Progenitor cell of endocrine pancreas (in vitro differentiated cells): ENCODE measurements around the gene TPPP3. TPM values are rescaled to one million over a fixed set of nuclear protein-coding genes. Genes with fewer than 3 reads are reported as not detected.

ENCODE experiments used
- DNase-seq: peaks from one replicate; pipeline ENCODE4 v3.0.0; 2021; ENCODE audit warnings: low spot score; ENCODE audit not compliant: unreplicated experiment
- H3K27ac Mint-ChIP-seq: 2 replicates; pipeline ENCODE4 v1.8.0; 2021; ENCODE audit warnings: mild to moderate bottlenecking, moderate library complexity, mixed read lengths
- H3K27me3 Mint-ChIP-seq: 2 replicates; pipeline ENCODE4 v1.8.0; 2021; ENCODE audit warnings: mixed read lengths
- H3K36me3 Mint-ChIP-seq: 2 replicates; pipeline ENCODE4 v1.8.0; 2022; ENCODE audit warnings: mixed read lengths; ENCODE audit not compliant: insufficient read depth
- H3K4me1 Mint-ChIP-seq: 2 replicates; pipeline ENCODE4 v1.8.0; 2021; ENCODE audit warnings: low read depth, mixed read lengths
- H3K4me3 Mint-ChIP-seq: 2 replicates; pipeline ENCODE4 v1.8.0; 2021; ENCODE audit warnings: low read depth, mild to moderate bottlenecking, moderate library complexity, mixed read lengths
- H3K9me3 Mint-ChIP-seq: 2 replicates; pipeline ENCODE4 v1.8.0; 2021; ENCODE audit warnings: low read depth, mixed read lengths
- total RNA-seq: library from RNA; stranded (reverse); gene quantifications from 2 replicates; pipeline ENCODE4 v1.2.1, GENCODE V29; 2021
- TF ChIP-seq, protein P1 (sequence below): fragments of 200-600 bp; sonication (generic); IDR thresholded peaks from one replicate; pipeline ENCODE4 v1.5.0; 2021; ENCODE audit warnings: antibody characterized with exemption, mild to moderate bottlenecking; ENCODE audit not compliant: unreplicated experiment

Gene TPPP3
- total RNA-seq, 1 donor from 2014 or later: 17.5 TPM

DNA sequence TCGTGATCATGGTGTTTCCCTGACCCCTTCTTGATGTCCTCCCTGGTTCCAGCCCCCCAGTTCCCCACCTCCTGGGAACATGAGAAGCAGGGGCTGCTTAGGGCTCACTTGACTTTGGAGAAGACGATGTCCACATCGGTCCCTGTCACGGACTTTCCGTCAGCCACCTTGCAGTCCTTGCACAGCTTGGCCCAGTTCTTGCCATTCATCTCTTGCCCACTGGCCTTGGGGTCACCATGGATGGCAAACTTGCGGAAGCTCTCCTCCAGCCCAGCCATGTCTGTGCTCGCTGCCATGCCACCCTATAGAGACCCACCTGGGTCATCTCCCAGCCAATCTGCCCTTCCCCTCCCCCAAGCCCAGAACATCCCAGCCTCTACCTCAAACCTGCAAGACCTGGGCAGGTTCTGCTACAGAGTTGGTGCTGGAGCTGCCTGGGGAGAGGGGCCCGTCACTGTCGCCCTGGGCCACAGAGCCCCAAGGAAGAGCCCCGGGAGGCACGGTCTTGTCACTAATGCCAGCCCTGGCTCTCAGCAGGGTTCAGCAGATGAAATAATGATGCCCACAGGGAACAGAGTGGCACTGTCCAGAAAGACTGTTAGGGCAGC, 2.4 kb downstream of the TPPP3 start:
- H3K4me1 Mint-ChIP-seq: peaks cover 10% of the 10 kb centered on the region
- H3K4me3 Mint-ChIP-seq: no peak overlapping the region
- no peaks in the 10 kb centered on the region for H3K9me3 Mint-ChIP-seq
- H3K27me3 Mint-ChIP-seq: peaks cover 35% of the 10 kb centered on the region
- DNase-seq: no peak
- H3K27ac Mint-ChIP-seq: no peak overlapping the region
- TF ChIP-seq, protein P1, sequence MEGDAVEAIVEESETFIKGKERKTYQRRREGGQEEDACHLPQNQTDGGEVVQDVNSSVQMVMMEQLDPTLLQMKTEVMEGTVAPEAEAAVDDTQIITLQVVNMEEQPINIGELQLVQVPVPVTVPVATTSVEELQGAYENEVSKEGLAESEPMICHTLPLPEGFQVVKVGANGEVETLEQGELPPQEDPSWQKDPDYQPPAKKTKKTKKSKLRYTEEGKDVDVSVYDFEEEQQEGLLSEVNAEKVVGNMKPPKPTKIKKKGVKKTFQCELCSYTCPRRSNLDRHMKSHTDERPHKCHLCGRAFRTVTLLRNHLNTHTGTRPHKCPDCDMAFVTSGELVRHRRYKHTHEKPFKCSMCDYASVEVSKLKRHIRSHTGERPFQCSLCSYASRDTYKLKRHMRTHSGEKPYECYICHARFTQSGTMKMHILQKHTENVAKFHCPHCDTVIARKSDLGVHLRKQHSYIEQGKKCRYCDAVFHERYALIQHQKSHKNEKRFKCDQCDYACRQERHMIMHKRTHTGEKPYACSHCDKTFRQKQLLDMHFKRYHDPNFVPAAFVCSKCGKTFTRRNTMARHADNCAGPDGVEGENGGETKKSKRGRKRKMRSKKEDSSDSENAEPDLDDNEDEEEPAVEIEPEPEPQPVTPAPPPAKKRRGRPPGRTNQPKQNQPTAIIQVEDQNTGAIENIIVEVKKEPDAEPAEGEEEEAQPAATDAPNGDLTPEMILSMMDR: no peak
- H3K36me3 Mint-ChIP-seq: peaks cover 1% of the 10 kb centered on the region

DNA sequence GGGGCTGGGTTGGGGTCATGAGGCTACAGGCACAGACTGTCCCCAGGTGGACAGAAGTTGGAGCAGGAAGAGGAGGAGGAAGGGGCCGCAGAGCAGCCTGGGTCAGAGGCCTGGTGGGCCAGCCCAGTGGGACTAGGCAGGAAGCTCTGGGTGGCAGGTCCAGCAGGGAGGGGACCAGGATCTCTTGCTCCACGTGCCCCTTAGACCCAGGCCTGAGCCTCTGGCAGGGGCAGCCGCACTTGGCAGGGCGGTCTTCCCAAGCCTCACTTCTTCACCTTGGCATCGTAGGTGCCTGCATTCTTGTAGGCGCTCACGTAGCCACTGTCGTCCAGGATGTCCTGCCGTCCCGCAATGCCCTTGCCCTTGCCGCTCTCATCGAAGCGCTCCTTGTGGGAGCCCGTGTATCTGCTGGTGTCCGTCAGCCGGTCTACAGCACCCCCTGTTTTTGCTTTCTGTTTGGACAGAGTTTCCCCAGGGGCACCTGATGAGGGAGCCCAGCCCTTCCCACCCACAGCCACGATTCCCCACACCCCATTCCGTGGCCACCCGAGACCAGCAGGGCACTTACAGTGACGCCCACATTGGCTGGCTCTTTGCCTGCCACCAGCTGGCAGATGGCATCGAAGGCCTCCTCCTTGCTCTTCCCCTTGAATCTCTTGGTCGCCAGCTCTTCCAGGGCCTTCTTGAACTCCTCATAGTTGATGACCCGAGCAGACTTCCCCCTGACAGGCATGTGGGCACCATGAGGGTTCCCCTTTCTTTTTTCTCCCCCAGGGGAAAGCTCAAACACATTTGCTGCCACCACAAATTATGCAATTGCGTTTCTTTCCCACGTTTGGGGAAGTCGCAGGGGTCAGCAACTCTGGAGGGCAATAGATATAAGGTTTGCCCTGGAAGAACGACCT, 3.1 kb downstream of the TPPP3 start:
- no peaks in the 10 kb centered on the region for H3K9me3 Mint-ChIP-seq
- H3K27me3 Mint-ChIP-seq: peaks cover 38% of the 10 kb centered on the region
- peaks cover 1% of the 10 kb centered on the region for H3K36me3 Mint-ChIP-seq
- no peak overlapping the region for H3K27ac Mint-ChIP-seq
- TF ChIP-seq, protein P1: no peak
- no peak overlapping the region for H3K4me3 Mint-ChIP-seq
- no peak for DNase-seq
- peaks cover 8% of the 10 kb centered on the region for H3K4me1 Mint-ChIP-seq

- Mint-ChIP-seq H3K4me1 (peaks cover 4% of the 10 kb centered on the region), H3K36me3 (peaks cover 1% of the 10 kb centered on the region), H3K9me3 (no peaks in the 10 kb centered on the region), H3K27ac (no peak overlapping the region), H3K27me3 (peaks cover 35% of the 10 kb centered on the region), H3K4me3 (no peak overlapping the region)
- DNase-seq: no peak
- TF ChIP-seq, protein P1: no peak
Measured at GRCh38 chr16:67388591-67388990, 4.7 kb downstream of the TPPP3 start.

GRCh38 chr16:67388191-67388590, 5.1 kb downstream of the TPPP3 start:
- Mint-ChIP-seq H3K9me3 (no peaks in the 10 kb centered on the region), H3K36me3 (peaks cover 1% of the 10 kb centered on the region), H3K27ac (no peak overlapping the region), H3K4me3 (no peak overlapping the region), H3K4me1 (peaks cover 4% of the 10 kb centered on the region), H3K27me3 (peaks cover 35% of the 10 kb centered on the region)
- no peak for DNase-seq
- TF ChIP-seq, protein P1: no peak

- TF ChIP-seq, protein P1: no peak
- Mint-ChIP-seq H3K4me1 (peaks cover 3% of the 10 kb centered on the region), H3K27ac (no peak overlapping the region), H3K9me3 (no peaks in the 10 kb centered on the region), H3K36me3 (peaks cover 1% of the 10 kb centered on the region), H3K4me3 (no peak overlapping the region), H3K27me3 (peaks cover 33% of the 10 kb centered on the region)
- no peak for DNase-seq
Measured at GRCh38 chr16:67387479-67388079, 5.7 kb downstream of the TPPP3 start.
